Hindlimb muscle (tissue), 1 donor: Measurements from ENCODE around the gene EFCAB8. TPM values are rescaled to one million over a fixed set of nuclear protein-coding genes. Genes with fewer than 3 reads are reported as not detected.

Experiments
- DNase-seq: peaks from one replicate; pipeline ENCODE4 v3.0.0-alpha.2; 2013
- polyA plus RNA-seq: library from polyadenylated mRNA; unstranded; fragments of 120-200 nt; gene quantifications from one replicate; pipeline ENCODE4 v1.2.1, GENCODE V29; 2013; ENCODE audit not compliant: insufficient read length

The EFCAB8 gene
- polyA plus RNA-seq, 1 donor, result 0.15 TPM

DNA sequence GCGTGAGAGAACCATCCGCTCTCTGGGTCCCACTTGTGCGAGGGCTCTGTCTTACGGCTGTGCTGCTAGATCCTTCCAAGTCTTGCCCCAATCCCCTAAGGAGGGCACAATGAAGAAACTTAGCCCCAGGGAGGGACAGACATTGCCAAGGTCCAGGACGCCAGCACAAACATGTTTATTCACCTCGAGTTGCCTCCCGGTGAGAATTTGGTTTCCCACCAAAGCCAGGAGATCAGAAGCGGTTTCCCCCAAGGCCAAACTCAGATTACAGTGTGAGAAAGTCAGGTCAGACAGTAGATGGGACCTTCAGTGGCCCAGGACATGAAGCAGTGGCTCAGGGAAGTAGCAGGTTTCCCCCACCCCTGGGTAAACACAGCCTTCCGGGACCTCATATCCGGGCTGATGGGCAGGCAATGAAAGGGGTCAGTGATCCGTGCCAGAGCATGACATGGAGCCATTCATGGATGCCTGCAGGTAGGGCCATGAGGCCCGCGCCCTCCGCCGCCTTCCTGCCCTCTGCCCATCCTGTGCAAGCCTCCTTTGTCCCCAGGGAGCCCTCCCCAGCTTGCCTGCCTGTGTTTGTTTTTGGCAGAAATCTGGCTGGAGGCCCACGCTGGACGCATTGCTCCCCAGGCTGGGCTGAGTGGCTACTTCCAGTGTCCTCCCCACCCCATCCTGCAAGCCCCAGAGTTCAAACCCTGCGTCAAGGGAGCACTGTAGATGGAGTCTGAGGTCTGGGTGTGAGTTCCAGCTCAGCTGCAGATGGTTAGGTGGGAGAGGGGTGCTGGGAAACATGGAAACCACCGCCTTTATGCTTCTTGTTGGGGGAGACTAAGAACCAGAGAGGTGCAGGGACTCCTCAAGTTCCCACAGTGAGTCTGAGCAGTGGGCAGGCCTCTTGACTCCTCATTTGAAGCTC is 150.8 kb downstream of the EFCAB8 start:
- no peak for DNase-seq

DNA sequence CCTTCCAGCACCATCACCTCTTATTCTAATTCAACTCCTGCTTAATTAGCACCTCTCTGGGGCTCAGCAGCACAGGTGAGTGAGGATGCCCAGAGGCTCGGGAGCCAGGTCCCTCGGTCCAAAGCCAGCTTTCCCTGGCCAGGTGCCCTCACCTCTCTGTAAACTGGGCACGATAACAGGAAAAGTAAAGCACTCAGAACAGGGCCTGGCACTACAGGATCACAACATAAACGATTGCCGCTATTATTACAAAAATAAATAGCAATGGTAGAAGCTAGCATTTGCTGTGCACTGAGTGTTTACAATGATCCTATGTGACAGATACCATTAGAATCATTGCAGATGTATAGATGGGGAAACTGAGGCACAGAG is 151.4 kb downstream of the EFCAB8 start:
- DNase-seq, result no peak

DNA sequence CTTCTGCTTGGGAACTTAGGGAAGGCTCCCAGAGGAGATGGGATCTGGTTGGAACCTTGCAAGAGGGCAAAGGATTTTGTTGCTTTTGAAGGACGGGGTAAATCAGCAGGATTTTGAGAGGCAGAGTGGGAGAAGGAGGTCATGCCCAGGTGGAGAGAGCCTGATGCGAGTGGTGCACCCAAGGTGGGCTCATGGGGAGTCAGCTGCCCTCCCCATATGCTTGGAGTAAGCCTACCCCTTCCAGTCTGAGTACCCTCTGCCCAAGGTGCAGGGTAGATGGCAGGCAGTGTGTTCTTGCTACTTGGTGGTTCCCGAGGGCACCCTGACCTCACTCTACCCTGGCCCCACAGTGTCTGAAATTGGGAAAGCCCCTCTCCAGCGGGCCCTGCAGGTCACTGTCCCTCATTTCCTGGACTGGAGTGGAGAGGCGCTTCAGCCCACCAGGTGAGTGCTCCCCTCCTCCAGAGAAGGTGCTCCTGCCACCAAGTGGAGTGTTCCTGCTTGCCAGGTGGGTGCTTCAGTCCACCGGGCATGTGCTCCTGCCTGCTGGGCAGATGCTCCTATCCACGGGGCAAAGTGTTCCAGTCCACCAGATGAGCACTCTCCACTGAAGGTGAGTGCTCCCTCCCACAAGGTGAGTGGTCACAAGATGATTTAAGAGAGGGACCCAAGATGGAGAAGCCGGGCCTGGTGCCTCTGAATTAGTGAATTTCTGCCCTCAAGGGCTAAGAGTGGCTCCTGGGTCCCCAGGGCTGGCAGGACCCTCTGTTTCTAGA is 152.1 kb downstream of the EFCAB8 start:
- no peak for DNase-seq

Other genes with a start within 250 kb of the EFCAB8 start
- 0.10 TPM for gene C20orf203, start 185.0 kb upstream of the EFCAB8 start, polyA plus RNA-seq
- gene COMMD7, start 115.5 kb upstream of the EFCAB8 start, polyA plus RNA-seq, result 40.8 TPM
- gene DNMT3B, start 96.5 kb upstream of the EFCAB8 start, polyA plus RNA-seq, result 5.0 TPM
- 128 TPM for gene MAPRE1, start 39.0 kb upstream of the EFCAB8 start, polyA plus RNA-seq
- not detected for gene SUN5, start 145.5 kb downstream of the EFCAB8 start, polyA plus RNA-seq
- not detected for gene BPIFB2, start 148.8 kb downstream of the EFCAB8 start, polyA plus RNA-seq
- gene BPIFB6, start 172.7 kb downstream of the EFCAB8 start, polyA plus RNA-seq, result not detected
- gene BPIFB3, start 195.0 kb downstream of the EFCAB8 start, polyA plus RNA-seq, result not detected
- gene BPIFB4, start 220.7 kb downstream of the EFCAB8 start, polyA plus RNA-seq, result 0.23 TPM